Measurements from ENCODE around the gene CHST14.

CHST14 gene

DNA sequence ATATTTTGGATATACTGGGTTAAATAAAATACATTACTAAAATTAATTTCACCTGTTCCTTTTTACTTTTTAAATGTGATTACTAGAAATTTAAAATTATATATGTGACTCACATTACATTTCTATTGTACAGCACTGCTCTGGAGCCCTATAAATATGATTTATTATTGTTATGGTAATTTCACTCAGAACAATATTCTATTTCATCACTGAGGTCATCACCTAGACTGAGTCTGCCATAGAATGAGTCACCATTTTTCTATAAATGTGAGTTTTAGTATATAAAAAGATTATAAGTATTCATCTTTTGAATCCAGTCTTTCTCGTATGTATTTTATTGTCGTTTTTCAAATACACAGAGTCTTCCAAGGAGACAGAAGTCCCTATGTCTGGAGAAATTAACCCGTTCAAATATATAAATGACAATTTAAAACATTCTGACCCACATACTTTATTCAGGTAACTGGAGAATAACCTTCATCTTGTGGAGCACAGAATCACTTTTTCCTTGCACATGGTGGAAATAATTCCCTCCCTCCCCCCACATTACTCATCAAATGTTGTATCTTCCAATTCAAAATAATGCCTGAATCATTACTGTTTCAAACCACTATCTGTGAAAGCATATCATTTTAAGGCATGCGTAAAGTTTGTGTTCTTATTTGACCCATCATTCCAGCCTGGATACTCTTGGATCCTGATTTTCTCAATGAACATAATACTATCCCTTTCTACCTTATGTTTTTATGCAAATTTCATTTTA lies 30.0 kb downstream of the CHST14 start:
- Histone ChIP-seq H2AFZ (ENCODE audit: insufficient read depth, low read length, poor library complexity) (no peak overlapping the region), H4K12ac (ENCODE audit: low read depth, low read length) (no peak overlapping the region), H3K4me3 (ENCODE audit: low read depth, low read length) (no peak overlapping the region), H3K27ac (ENCODE audit: low read depth, low read length) (no peak overlapping the region), H2AK5ac (ENCODE audit: low read length) (no peak overlapping the region), H3K4me2 (ENCODE audit: low read length) (no peak overlapping the region), H3K9me3 (ENCODE audit: insufficient read depth, low read depth, low read length) (no peaks in the 10 kb centered on the region), H3K18ac (ENCODE audit: low read length) (no peak overlapping the region), H3K79me1 (ENCODE audit: low read length) (no peaks in the 10 kb centered on the region), H2BK120ac (ENCODE audit: insufficient read depth, low read length, poor library complexity) (no peak overlapping the region), H3K79me2 (ENCODE audit: control insufficient read depth, insufficient read depth, low read length, poor library complexity) (no peaks in the 10 kb centered on the region), H4K91ac (ENCODE audit: low read depth, low read length) (no peak overlapping the region), H3K4me1 (ENCODE audit: control insufficient read depth in 1 of 2, insufficient read depth in 2 of 2, low read length in 2 of 2) (no peaks in the 10 kb centered on the region), H3K14ac (ENCODE audit: low read length) (no peak overlapping the region), H2BK5ac (ENCODE audit: low read depth, low read length, poor library complexity) (no peak overlapping the region), H3K23ac (ENCODE audit: low read length) (no peak overlapping the region), H3K9ac (ENCODE audit: low read length) (no peak overlapping the region), H3K4ac (ENCODE audit: low read depth, low read length) (no peak overlapping the region), H3K27me3 (ENCODE audit: insufficient read depth, low read length) (no peaks in the 10 kb centered on the region), H4K8ac (ENCODE audit: low read depth, low read length) (no peak overlapping the region), H3K36me3 (ENCODE audit: control insufficient read depth in 1 of 2, insufficient read depth in 2 of 2, low read length in 2 of 2) (no peaks in the 10 kb centered on the region), H2BK12ac (ENCODE audit: low read length) (no peak overlapping the region)
- DNase-seq = no peak
- no CpG with 5 or more reads among the region's 4 CpGs for WGBS (ENCODE audit: extremely low coverage, insufficient coverage, insufficient read length)

DNA sequence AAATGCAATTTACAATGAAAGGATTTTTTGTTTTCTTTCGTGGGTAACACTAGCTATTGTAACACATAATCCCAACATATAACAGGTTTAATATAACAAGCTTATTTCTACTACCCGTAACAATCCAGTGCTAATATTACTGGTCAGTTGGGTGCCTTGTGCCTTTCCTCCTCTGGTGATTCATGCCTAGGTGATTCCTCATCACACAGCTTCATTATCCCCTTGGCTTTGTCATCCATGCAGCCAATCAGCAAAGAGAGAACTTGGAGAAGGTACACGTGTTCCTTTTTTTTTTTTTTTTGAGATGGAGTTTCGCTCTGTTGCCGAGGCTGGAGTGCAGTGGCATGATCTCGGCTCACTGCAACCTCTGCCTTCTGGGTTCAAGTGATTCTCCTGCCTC lies 30.7 kb downstream of the CHST14 start:
- Histone ChIP-seq H4K12ac (ENCODE audit: low read depth, low read length) (no peak overlapping the region), H4K91ac (ENCODE audit: low read depth, low read length) (no peak overlapping the region), H3K14ac (ENCODE audit: low read length) (no peak overlapping the region), H3K9me3 (ENCODE audit: insufficient read depth, low read depth, low read length) (no peaks in the 10 kb centered on the region), H3K9ac (ENCODE audit: low read length) (no peak overlapping the region), H3K27me3 (ENCODE audit: insufficient read depth, low read length) (no peaks in the 10 kb centered on the region), H2BK12ac (ENCODE audit: low read length) (no peak overlapping the region), H3K4me2 (ENCODE audit: low read length) (no peak overlapping the region), H3K27ac (ENCODE audit: low read depth, low read length) (no peak overlapping the region), H2AFZ (ENCODE audit: insufficient read depth, low read length, poor library complexity) (no peak overlapping the region), H3K18ac (ENCODE audit: low read length) (no peak overlapping the region), H3K23ac (ENCODE audit: low read length) (no peak overlapping the region), H3K4me3 (ENCODE audit: low read depth, low read length) (no peak overlapping the region), H3K4me1 (ENCODE audit: control insufficient read depth in 1 of 2, insufficient read depth in 2 of 2, low read length in 2 of 2) (no peaks in the 10 kb centered on the region), H3K36me3 (ENCODE audit: control insufficient read depth in 1 of 2, insufficient read depth in 2 of 2, low read length in 2 of 2) (no peaks in the 10 kb centered on the region), H4K8ac (ENCODE audit: low read depth, low read length) (no peak overlapping the region), H3K4ac (ENCODE audit: low read depth, low read length) (no peak overlapping the region), H3K79me1 (ENCODE audit: low read length) (no peaks in the 10 kb centered on the region), H2AK5ac (ENCODE audit: low read length) (no peak overlapping the region), H3K79me2 (ENCODE audit: control insufficient read depth, insufficient read depth, low read length, poor library complexity) (no peaks in the 10 kb centered on the region), H2BK120ac (ENCODE audit: insufficient read depth, low read length, poor library complexity) (no peak overlapping the region), H2BK5ac (ENCODE audit: low read depth, low read length, poor library complexity) (no peak overlapping the region)
- no CpG with 5 or more reads among the region's 6 CpGs for WGBS (ENCODE audit: extremely low coverage, insufficient coverage, insufficient read length)
- DNase-seq = peak; percentile 27 to 57

DNA sequence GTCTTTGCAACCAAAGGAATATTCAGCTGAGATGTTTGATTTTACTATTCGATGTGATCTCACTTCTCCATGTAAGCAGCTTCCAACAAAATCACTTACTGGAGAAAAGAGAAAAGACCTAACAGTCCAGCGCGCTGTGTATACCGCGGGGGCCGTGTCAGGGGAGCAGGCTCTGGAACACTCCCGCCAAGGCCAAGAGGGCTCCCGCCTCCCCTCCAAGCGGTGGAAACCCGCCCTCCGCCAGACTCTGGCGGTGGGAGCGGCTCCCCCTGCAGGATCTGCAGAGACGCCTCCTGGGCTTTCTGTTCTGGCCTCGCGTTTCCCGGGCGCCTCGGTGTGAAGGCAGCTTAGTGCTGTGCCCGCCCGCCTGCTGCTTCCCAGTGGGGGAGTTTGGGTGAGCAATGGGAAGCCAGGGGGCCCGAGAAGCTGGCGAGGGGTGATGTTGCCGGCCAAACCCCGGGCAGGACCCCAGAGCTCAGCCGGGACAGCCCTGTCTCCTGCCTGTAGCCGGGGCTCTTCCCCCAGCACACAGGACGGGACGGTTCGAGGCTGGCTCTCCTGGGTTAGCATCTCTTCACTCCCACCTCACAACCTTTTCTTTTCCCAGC lies 36.3 kb downstream of the CHST14 start:
- H3K9me3 ChIP-seq (ENCODE audit: insufficient read depth, low read depth, low read length) = no peaks in the 10 kb centered on the region
- no peak overlapping the region for H2BK120ac ChIP-seq (ENCODE audit: insufficient read depth, low read length, poor library complexity)
- DNase-seq = peak; percentile 62 to 79
- no peak overlapping the region for H4K91ac ChIP-seq (ENCODE audit: low read depth, low read length)
- H4K12ac ChIP-seq (ENCODE audit: low read depth, low read length) = no peak overlapping the region
- H3K27me3 ChIP-seq (ENCODE audit: insufficient read depth, low read length) = peaks cover 12% of the 10 kb centered on the region
- no peak overlapping the region for H3K14ac ChIP-seq (ENCODE audit: low read length)
- H2AFZ ChIP-seq (ENCODE audit: insufficient read depth, low read length, poor library complexity) = peak overlapping the region; percentile 81
- no peak overlapping the region for H3K9ac ChIP-seq (ENCODE audit: low read length)
- no CpG with 5 or more reads among the region's 30 CpGs for WGBS (ENCODE audit: extremely low coverage, insufficient coverage, insufficient read length)
- no peaks in the 10 kb centered on the region for H3K79me2 ChIP-seq (ENCODE audit: control insufficient read depth, insufficient read depth, low read length, poor library complexity)
- no peak overlapping the region for H3K23ac ChIP-seq (ENCODE audit: low read length)
- no peak overlapping the region for H2AK5ac ChIP-seq (ENCODE audit: low read length)
- no peak overlapping the region for H2BK5ac ChIP-seq (ENCODE audit: low read depth, low read length, poor library complexity)
- no peak overlapping the region for H3K4ac ChIP-seq (ENCODE audit: low read depth, low read length)
- peaks cover 1% of the 10 kb centered on the region for H3K79me1 ChIP-seq (ENCODE audit: low read length)
- H3K18ac ChIP-seq (ENCODE audit: low read length) = no peak overlapping the region
- H3K36me3 ChIP-seq (ENCODE audit: control insufficient read depth in 1 of 2, insufficient read depth in 2 of 2, low read length in 2 of 2) = no peaks in the 10 kb centered on the region
- peak overlapping the region; percentile 69 for H4K8ac ChIP-seq (ENCODE audit: low read depth, low read length)
- peak overlapping the region; percentile 54 for H3K4me2 ChIP-seq (ENCODE audit: low read length)
- no peak overlapping the region for H2BK12ac ChIP-seq (ENCODE audit: low read length)
- no peak overlapping the region for H3K27ac ChIP-seq (ENCODE audit: low read depth, low read length)
- peaks cover 6 to 10% of the 10 kb centered on the region in 2 experiments for H3K4me1 ChIP-seq (ENCODE audit: control insufficient read depth in 1 of 2, insufficient read depth in 2 of 2, low read length in 2 of 2)
- H3K4me3 ChIP-seq (ENCODE audit: low read depth, low read length) = no peak overlapping the region

DNA sequence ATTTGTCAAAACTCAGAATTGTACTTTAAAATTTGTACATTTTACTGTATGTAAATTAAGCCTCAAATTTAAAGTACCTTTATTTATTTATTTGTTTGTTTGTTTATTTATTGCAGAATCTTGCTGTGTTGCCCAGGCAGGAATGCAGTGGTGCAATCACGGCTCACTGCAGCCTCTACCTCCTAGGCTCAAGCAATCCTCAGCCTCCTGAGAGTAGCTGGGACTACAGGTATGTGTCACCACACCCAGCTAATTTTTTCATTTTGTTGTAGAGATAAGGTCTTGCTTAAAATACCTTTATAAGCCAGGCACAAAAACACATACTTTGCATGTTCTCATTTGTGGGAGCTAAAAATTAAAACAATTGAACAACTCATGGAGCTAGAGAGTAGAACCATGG lies 37.4 kb downstream of the CHST14 start:
- H3K9me3 ChIP-seq (ENCODE audit: insufficient read depth, low read depth, low read length) = no peaks in the 10 kb centered on the region
- no peak overlapping the region for H4K12ac ChIP-seq (ENCODE audit: low read depth, low read length)
- no peak overlapping the region for H3K27ac ChIP-seq (ENCODE audit: low read depth, low read length)
- no peak overlapping the region for H2BK120ac ChIP-seq (ENCODE audit: insufficient read depth, low read length, poor library complexity)
- H3K4me3 ChIP-seq (ENCODE audit: low read depth, low read length) = no peak overlapping the region
- H3K4me2 ChIP-seq (ENCODE audit: low read length) = no peak overlapping the region
- no peak overlapping the region for H3K18ac ChIP-seq (ENCODE audit: low read length)
- peaks cover 12% of the 10 kb centered on the region for H3K27me3 ChIP-seq (ENCODE audit: insufficient read depth, low read length)
- H2BK12ac ChIP-seq (ENCODE audit: low read length) = no peak overlapping the region
- DNase-seq = peak; percentile 71 to 87
- H2AFZ ChIP-seq (ENCODE audit: insufficient read depth, low read length, poor library complexity) = no peak overlapping the region
- H4K8ac ChIP-seq (ENCODE audit: low read depth, low read length) = no peak overlapping the region
- H3K9ac ChIP-seq (ENCODE audit: low read length) = no peak overlapping the region
- no peak overlapping the region for H3K14ac ChIP-seq (ENCODE audit: low read length)
- peaks cover 6 to 11% of the 10 kb centered on the region in 2 experiments for H3K4me1 ChIP-seq (ENCODE audit: control insufficient read depth in 1 of 2, insufficient read depth in 2 of 2, low read length in 2 of 2)
- no peak overlapping the region for H3K4ac ChIP-seq (ENCODE audit: low read depth, low read length)
- no peak overlapping the region for H2BK5ac ChIP-seq (ENCODE audit: low read depth, low read length, poor library complexity)
- no peaks in the 10 kb centered on the region for H3K36me3 ChIP-seq (ENCODE audit: control insufficient read depth in 1 of 2, insufficient read depth in 2 of 2, low read length in 2 of 2)
- no peak overlapping the region for H3K23ac ChIP-seq (ENCODE audit: low read length)
- no peaks in the 10 kb centered on the region for H3K79me2 ChIP-seq (ENCODE audit: control insufficient read depth, insufficient read depth, low read length, poor library complexity)
- peaks cover 1% of the 10 kb centered on the region for H3K79me1 ChIP-seq (ENCODE audit: low read length)
- WGBS (ENCODE audit: extremely low coverage, insufficient coverage, insufficient read length) = no CpG with 5 or more reads among the region's 1 CpG
- H4K91ac ChIP-seq (ENCODE audit: low read depth, low read length) = no peak overlapping the region
- H2AK5ac ChIP-seq (ENCODE audit: low read length) = no peak overlapping the region

Data from trophoblast cell (in vitro differentiated cells and primary cell).